Fibroblast of lung (primary cell): Measurements from ENCODE around the gene H1-8. TPM values are rescaled to one million over a fixed set of nuclear protein-coding genes. Genes with fewer than 3 reads are reported as not detected.

Experiments
- DNase-seq, 2 donors: peaks; one replicate each; pipeline versions ENCODE4 v3.0.0 to v3.0.0-alpha.2; 2010; ENCODE audit warnings: low read depth in 2 of 2
- H2AFZ ChIP-seq: 2 replicates; pipeline ENCODE4 v1.5.1; 2012; ENCODE audit warnings: low read length, control low read depth, inconsistent platforms
- H3K27ac ChIP-seq: 2 replicates; pipeline ENCODE4 v1.5.1; 2011; ENCODE audit warnings: low read length, control low read depth; ENCODE audit not compliant: insufficient read depth
- H3K27me3 ChIP-seq: 2 replicates; pipeline ENCODE4 v1.5.1; 2011; ENCODE audit warnings: mild to moderate bottlenecking, low read length; ENCODE audit not compliant: control insufficient read depth, insufficient read depth
- H3K36me3 ChIP-seq: 2 replicates; pipeline ENCODE4 v1.5.1; 2011; ENCODE audit warnings: low read length; ENCODE audit not compliant: control insufficient read depth, insufficient read depth
- H3K4me1 ChIP-seq: 2 replicates; pipeline ENCODE4 v1.5.1; 2011; ENCODE audit warnings: low read length; ENCODE audit not compliant: control insufficient read depth, insufficient read depth; ENCODE audit errors: extremely low read depth
- H3K4me2 ChIP-seq: 2 replicates; pipeline ENCODE4 v1.5.1; 2011; ENCODE audit warnings: low read length, control low read depth; ENCODE audit not compliant: insufficient read depth; ENCODE audit errors: extremely low read depth
- H3K4me3 ChIP-seq, 4 experiments: fragments of 200-600 bp in 1 of 4; sonication (generic) in 1 of 4; replicated peaks in 1 of 4; 2 replicates each; pipeline ENCODE4 v1.5.1; 2011 to 2016; ENCODE audit warnings: low read length in 4 of 4, low read depth in 3 of 4, mild to moderate bottlenecking in 3 of 4, control low read depth in 2 of 4, inconsistent platforms in 1 of 4, mixed read lengths in 1 of 4; ENCODE audit not compliant: insufficient read depth in 1 of 4; ENCODE audit errors: control extremely low read depth in 1 of 4
- H3K79me2 ChIP-seq: 2 replicates; pipeline ENCODE4 v1.5.1; 2012; ENCODE audit warnings: mild to moderate bottlenecking, low read length, inconsistent platforms; ENCODE audit not compliant: control insufficient read depth, insufficient read depth
- H3K9ac ChIP-seq: 2 replicates; pipeline ENCODE4 v1.5.1; 2011; ENCODE audit warnings: mild to moderate bottlenecking, low read length, control low read depth; ENCODE audit not compliant: insufficient read depth
- H3K9me3 ChIP-seq: 2 replicates; pipeline ENCODE4 v1.5.1; 2012; ENCODE audit warnings: low read depth, low read length; ENCODE audit not compliant: control insufficient read depth, insufficient read depth
- H4K20me1 ChIP-seq: 2 replicates; pipeline ENCODE4 v1.5.1; 2011; ENCODE audit warnings: low read length; ENCODE audit not compliant: control insufficient read depth, insufficient read depth; ENCODE audit errors: extremely low read depth
- EZH2 ChIP-seq: IDR thresholded peaks from 2 replicates; pipeline ENCODE4 v1.5.1; 2012; ENCODE audit warnings: low read length, control low read depth, mild to moderate bottlenecking; ENCODE audit errors: missing control alignments
- polyA plus RNA-seq, 2 donors: library from polyadenylated mRNA; depleted of rRNA in 1 of 2; stranded (reverse) in 1 of 2; unstranded in 1 of 2; fragments of >200 nt; gene quantifications; 2 replicates each; pipeline ENCODE4 v1.2.1, GENCODE V29; 2011 to 2012; ENCODE audit warnings: missing spikeins in 1 of 2
- total RNA-seq: library from RNA; depleted of rRNA; stranded (reverse); fragments of >200 nt; gene quantifications from 2 replicates; pipeline ENCODE4 v1.2.1, GENCODE V29; 2014
- TF ChIP-seq, protein P1 (sequence below), 2 donors: IDR thresholded peaks in 1 of 2; conservative IDR thresholded peaks in 1 of 2; 1 replicate in 1 of 2; 2 replicates in 1 of 2; pipeline ENCODE4 v1.5.1; 2011 to 2012; ENCODE audit warnings: low read length in 2 of 2, control low read depth in 1 of 2, inconsistent platforms in 1 of 2, low read depth in 1 of 2, mild to moderate bottlenecking in 1 of 2

Gene H1-8
- total and polyA plus RNA-seq, 2 donors (not counting 1 experiment from before 2014, with no cell fraction given): not detected

GRCh38 chr3:129534428-129535027 lies 8.4 kb upstream of the H1-8 start:
- H3K4me3 ChIP-seq: no peak overlapping the region
- H2AFZ ChIP-seq: no peak overlapping the region
- no peak for TF ChIP-seq EZH2
- TF ChIP-seq, protein P1, sequence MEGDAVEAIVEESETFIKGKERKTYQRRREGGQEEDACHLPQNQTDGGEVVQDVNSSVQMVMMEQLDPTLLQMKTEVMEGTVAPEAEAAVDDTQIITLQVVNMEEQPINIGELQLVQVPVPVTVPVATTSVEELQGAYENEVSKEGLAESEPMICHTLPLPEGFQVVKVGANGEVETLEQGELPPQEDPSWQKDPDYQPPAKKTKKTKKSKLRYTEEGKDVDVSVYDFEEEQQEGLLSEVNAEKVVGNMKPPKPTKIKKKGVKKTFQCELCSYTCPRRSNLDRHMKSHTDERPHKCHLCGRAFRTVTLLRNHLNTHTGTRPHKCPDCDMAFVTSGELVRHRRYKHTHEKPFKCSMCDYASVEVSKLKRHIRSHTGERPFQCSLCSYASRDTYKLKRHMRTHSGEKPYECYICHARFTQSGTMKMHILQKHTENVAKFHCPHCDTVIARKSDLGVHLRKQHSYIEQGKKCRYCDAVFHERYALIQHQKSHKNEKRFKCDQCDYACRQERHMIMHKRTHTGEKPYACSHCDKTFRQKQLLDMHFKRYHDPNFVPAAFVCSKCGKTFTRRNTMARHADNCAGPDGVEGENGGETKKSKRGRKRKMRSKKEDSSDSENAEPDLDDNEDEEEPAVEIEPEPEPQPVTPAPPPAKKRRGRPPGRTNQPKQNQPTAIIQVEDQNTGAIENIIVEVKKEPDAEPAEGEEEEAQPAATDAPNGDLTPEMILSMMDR (conservative IDR thresholded peaks at IDR 0.05 in 1 of 2, IDR thresholded peaks at IDR 0.05 in 1 of 2; ENCODE audit: low read depth in 1 of 2, low read length in 2 of 2): no peak
- H3K27ac ChIP-seq: no peak overlapping the region
- no peaks in the 10 kb centered on the region for H3K27me3 ChIP-seq
- H4K20me1 ChIP-seq: no peaks in the 10 kb centered on the region
- H3K4me2 ChIP-seq: no peak overlapping the region
- no peak overlapping the region for H3K9ac ChIP-seq
- no peaks in the 10 kb centered on the region for H3K36me3 ChIP-seq
- no peaks in the 10 kb centered on the region for H3K79me2 ChIP-seq
- peaks cover 3% of the 10 kb centered on the region for H3K4me1 ChIP-seq
- DNase-seq: no peak
- H3K9me3 ChIP-seq: no peaks in the 10 kb centered on the region

- DNase-seq: no peak
Observed at GRCh38 chr3:129535075-129535474, 7.9 kb upstream of the H1-8 start.

GRCh38 chr3:129536374-129536667 lies 6.7 kb upstream of the H1-8 start:
- H3K9me3 ChIP-seq: no peaks in the 10 kb centered on the region
- no peak overlapping the region for H3K4me2 ChIP-seq
- no peaks in the 10 kb centered on the region for H3K79me2 ChIP-seq
- H3K27ac ChIP-seq: no peak overlapping the region
- H3K9ac ChIP-seq: no peak overlapping the region
- no peaks in the 10 kb centered on the region for H3K4me1 ChIP-seq
- TF ChIP-seq, protein P1 (conservative IDR thresholded peaks at IDR 0.05 in 1 of 2, IDR thresholded peaks at IDR 0.05 in 1 of 2; ENCODE audit: low read depth in 1 of 2, low read length in 2 of 2): no peak
- TF ChIP-seq EZH2: no peak
- DNase-seq: no peak
- no peak overlapping the region for H3K4me3 ChIP-seq
- no peaks in the 10 kb centered on the region for H4K20me1 ChIP-seq
- no peaks in the 10 kb centered on the region for H3K36me3 ChIP-seq
- no peak overlapping the region for H2AFZ ChIP-seq
- H3K27me3 ChIP-seq: no peaks in the 10 kb centered on the region

More at GRCh38 chr3:129535075-129535474, 7.9 kb upstream of the H1-8 start:
- no peaks in the 10 kb centered on the region for H3K79me2 ChIP-seq
- H3K4me2 ChIP-seq: no peak overlapping the region
- no peak overlapping the region for H2AFZ ChIP-seq
- no peak overlapping the region for H3K27ac ChIP-seq
- no peaks in the 10 kb centered on the region for H3K27me3 ChIP-seq
- peaks cover 3% of the 10 kb centered on the region for H3K4me1 ChIP-seq
- no peak overlapping the region for H3K9ac ChIP-seq
- no peaks in the 10 kb centered on the region for H3K9me3 ChIP-seq
- no peaks in the 10 kb centered on the region for H3K36me3 ChIP-seq
- H4K20me1 ChIP-seq: no peaks in the 10 kb centered on the region
- no peak for TF ChIP-seq EZH2
- TF ChIP-seq, protein P1 (conservative IDR thresholded peaks at IDR 0.05 in 1 of 2, IDR thresholded peaks at IDR 0.05 in 1 of 2; ENCODE audit: low read depth in 1 of 2, low read length in 2 of 2): no peak
- no peak overlapping the region for H3K4me3 ChIP-seq
